GM12891 (cell line): ENCODE measurements around the gene GTF2IRD2.
"Not testable (repeated sequence)": the region's sequence is repeated elsewhere in the genome, so short reads cannot be mapped to it uniquely, and the experiment has no call there.

ENCODE experiments used
- POLR2A ChIP-seq: IDR thresholded peaks from 2 replicates; pipeline ENCODE4 v1.6.1; 2011; ENCODE audit warnings: low read depth, low read length, control low read depth
- POLR2AphosphoS5 ChIP-seq: IDR thresholded peaks from 2 replicates; pipeline ENCODE4 v1.6.1; 2011; ENCODE audit warnings: low read depth, low read length, control low read depth
- TAF1 ChIP-seq: IDR thresholded peaks from 2 replicates; pipeline ENCODE4 v1.6.1; 2011; ENCODE audit warnings: low read depth, low read length, control low read depth

DNA sequence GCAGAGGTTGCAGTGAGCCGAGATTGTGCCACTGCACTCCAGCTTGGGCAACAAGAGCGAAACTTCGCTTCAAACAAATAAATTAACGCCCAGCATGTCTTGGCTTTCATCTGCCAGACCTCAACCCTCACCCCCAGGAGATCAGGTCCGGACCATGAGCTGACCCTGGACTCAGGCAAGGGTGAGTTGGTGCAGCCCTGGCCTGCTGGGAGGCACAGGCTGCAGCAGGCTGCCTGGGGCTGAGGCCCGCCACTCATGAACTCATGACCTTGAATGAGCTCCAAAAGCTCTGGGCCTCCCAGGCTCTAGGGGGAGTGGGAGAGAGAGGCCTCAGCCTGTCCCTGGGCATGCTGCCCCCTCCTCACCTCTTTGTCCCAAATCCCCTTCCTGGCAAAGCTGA lies 79.3 kb downstream of the GTF2IRD2 start:
- TF ChIP-seq POLR2A, POLR2AphosphoS5, TAF1: not testable (repeated sequence)
